A172 (cell line): ENCODE data around the gene HSD11B1L. TPM values are rescaled to one million over a fixed set of nuclear protein-coding genes. Genes with fewer than 3 reads are reported as not detected.
A peak's percentile ranks its signal among the peaks of the same experiment; 100 is the strongest.

Source experiments
- DNase-seq: peaks from one replicate; pipeline ENCODE4 v3.0.0-alpha.2; 2015; ENCODE audit warnings: low spot score
- total RNA-seq: library from RNA; depleted of rRNA; stranded (reverse); fragments of >200 nt; shearing (Covaris generic); gene quantifications from 2 replicates; pipeline ENCODE4 v1.2.3, GENCODE V29; 2014; rRNA removed

HSD11B1L gene, protein sequence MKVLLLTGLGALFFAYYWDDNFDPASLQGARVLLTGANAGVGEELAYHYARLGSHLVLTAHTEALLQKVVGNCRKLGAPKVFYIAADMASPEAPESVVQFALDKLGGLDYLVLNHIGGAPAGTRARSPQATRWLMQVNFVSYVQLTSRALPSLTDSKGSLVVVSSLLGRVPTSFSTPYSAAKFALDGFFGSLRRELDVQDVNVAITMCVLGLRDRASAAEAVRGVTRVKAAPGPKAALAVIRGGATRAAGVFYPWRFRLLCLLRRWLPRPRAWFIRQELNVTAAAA
- 24.1 and 58.4 TPM in 2 replicates for total RNA-seq

DNA sequence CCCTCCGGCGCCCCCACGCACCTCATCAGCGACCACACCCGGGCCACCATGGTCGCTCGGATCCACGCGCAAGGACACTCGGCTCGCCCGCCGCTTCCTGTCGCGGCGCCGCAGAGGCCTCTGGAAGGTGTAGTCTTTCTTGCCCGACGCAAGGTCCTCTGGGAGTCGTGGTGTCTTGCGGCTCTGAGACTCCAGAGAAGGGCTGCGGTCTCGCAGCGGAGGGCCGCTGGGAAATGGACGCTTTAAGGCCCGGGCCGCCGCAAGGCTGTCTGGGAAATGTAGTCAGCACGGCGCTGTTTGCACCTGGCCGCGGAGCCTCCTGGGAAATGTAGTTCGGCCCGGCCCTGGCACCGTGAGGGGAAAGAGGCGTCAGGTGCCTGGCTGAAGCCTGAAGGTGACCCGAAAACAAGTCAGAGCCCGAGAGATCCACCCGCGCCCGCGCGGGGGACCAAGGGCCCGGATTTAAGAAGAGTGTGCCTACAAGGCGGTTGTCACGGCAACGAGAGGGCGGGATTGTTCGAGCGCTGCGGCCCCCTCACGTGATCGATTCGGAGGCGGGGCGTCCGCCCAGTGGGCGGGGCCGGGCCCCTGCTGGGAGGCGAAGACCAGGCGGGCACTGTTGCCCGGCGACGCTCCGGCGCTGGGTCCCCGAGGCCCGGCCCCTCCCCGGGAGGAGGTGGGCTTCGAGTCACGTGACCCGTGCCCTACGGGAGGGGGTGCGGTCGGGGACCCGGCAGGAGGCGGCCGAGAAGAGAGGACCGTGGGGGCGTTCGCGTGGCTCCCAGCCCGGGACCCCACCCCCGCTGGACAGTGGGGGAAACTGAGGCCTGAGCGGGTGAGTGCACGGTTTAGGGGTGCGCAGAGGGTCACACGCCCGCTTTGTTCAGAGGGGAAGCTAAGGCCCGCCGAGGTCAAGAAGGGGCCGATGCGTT lies at the start of gene HSD11B1L, which contains the start of gene MICOS13:
Gene HSD11B1L (plus strand): TSS at position 591 of the 932 bp plus-strand sequence. CDS start 3,806 bp downstream, outside the sequence.
Gene MICOS13 (minus strand): TSS at position 80 of the 932 bp plus-strand sequence. CDS start 30 bp downstream, at position 50.
- peak; percentile 98 for DNase-seq

DNA sequence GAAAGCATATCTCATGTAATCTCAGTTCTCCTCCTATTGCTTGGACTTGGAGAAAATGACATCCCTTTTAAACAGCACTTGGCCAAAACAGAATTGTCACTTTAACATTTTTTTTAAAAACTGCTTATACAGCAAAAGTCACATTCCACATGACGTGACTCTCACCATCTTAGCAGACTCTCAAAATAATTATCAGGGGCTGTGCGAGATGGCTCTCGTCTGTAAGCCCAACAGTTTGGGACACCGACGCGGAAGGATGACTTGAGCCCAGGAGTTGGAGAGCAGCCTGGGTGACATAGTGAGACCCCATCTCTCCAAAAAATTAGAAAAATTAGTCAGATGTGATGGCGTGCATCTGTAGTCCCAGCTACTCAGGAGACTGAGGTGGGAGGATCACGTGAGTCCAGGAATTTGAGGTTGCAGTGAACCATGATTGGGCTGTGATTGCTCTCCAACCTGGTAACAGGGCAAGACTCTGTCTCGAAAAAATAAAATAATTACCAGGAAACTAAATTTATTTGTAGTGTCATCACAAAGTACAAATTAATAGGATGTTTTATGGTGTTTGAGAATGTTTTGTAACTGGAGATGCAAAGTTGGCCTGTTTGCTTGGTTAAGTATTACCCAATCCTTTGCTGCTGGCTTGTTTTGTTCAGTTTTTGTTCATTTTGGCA lies 49.1 kb upstream of the HSD11B1L start:
- DNase-seq, result no peak

DNA sequence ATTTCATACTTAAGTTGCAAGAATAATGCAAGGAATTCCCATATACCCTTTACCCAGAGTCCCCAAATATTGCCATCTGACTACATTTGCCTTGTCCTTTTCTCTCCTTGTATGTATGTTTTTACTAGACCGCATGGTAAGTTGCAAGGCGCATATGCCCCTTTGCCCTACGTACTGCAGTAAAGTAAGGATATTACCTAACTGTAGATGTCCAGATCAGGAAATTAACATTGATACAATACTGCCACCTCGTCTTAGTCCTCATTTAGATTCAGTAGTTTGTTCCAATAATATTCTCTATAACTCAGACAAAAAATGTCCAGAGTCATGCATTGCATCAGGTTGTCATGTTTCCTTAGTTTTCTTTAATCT lies 48.6 kb upstream of the HSD11B1L start:
- no peak for DNase-seq

DNA sequence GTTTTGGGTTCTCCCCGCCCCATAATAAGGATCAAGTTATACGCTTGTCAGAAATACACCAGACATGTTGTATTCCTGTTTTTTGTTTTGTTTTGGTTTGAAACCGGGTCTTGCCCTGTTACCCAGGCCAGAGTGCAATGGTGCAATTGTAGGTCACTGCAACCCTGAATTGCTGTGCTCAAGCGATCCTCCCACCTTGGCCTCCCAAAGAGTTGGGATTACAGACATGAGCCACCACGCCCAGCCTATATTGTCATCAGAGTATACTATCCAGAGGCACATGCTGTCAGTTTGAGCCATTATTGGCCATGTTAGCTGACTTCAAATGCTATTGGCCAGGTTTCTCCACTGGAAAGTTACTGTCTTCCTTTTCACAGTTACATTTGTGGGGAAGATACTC lies 48.2 kb upstream of the HSD11B1L start:
- no peak for DNase-seq

DNA sequence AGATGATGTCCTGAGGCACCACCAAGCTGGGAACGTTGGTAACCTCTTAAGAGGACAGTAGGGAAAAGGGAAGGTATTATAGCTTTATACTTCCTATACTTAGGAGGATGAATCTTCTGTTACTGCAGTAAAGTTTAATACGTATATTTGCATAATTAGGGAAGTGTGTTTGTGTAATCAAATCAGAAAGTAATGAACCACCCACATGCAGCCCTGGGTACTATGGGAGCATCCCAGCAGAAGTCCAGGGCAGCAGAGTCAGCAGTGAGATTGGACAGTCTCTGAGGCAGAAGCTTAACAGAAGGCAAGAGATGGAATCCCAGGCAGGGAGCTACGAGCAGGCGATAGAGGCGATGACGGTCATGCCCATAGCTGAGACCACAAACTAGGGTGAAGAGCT lies 45.4 kb upstream of the HSD11B1L start:
- no peak for DNase-seq

GRCh38 chr19:5637971-5638370 lies 42.9 kb upstream of the HSD11B1L start:
- no peak for DNase-seq

DNA sequence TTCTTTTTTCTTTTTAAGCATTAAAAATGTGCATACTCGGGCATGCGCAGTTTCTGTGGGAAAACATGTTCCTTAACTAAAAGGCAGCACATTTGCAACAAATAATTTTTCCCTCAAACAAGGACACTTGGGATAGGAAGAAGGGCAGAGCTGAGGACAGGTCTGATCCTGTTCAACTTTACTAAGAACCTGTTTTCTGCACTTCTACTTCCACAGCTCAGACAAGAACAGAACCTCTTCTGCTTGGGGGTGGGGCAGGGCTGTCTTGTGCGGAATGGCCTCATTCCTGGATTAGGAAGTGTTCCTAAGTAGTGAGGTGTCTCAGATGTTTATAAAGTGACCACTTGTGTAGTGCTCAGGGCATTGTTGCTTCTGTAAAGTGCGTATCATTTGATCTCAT lies 39.7 kb upstream of the HSD11B1L start:
- no peak for DNase-seq

DNA sequence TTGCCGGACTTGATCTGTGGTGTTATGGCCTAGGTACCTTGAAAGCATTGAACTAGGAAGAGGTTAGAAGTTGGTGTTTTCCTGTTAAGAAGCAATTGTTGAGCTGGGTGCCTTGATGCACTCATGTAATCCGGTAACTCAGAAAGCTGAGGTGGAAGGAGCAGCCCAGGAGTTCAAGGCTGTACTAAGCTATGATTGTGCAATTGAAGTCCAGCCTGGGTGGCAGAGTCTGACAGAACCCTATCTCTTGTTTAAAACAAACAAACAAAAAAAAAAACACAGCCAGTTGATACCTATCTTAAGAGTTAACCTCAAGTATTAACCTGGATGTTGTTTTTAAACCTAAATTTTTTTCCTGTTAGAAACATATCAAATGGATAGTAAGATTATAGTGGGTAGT lies 38.6 kb upstream of the HSD11B1L start:
- DNase-seq, result no peak

GRCh38 chr19:5643060-5643459 lies 37.8 kb upstream of the HSD11B1L start:
- DNase-seq, result no peak

- no peak for DNase-seq
Measured at GRCh38 chr19:5644037-5644436, 36.8 kb upstream of the HSD11B1L start.

DNA sequence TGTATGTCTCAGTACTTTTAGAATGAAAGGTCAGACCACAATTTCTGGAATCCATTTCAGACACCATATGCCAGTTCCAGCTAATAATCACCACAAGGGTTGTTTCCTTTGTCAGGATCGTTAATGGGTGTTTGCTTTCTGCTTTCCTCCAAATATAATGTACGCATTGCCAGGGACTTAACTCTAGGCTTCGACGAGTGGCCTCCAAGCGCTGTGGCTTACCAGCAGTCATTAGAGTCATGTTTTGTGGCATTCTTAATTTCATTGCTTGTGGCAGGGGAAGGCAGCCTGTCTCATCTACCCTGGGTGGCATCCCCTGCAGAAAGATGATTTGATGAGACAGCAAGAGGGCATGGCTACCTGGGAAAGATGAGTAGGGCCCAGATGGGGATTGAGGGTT lies 35.4 kb upstream of the HSD11B1L start:
- DNase-seq, result no peak

- DNase-seq, result no peak
Measured at GRCh38 chr19:5646703-5647102, 34.1 kb upstream of the HSD11B1L start.

GRCh38 chr19:5648464-5648863 lies 32.4 kb upstream of the HSD11B1L start:
- DNase-seq, result no peak

DNA sequence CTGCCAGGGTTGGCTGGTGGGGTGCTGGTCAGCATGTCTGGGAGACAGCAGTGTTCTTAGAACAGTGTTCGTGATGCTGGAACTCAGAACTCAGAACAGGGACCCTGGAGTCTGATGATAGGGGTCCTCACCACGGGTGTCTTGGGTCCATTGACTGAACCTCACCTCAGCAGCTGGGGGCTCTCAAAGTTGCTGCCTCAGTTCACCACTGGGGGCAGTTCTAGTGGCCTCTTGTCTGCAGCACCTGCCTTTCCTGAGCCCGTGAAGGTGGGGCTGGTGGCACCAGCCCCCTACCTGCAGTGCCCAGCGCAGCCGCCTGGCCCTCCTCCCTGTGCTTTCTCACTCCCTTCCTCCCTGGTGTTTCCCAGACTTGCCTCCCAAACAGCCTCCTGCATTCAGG lies 29.5 kb upstream of the HSD11B1L start:
- DNase-seq, result no peak

DNA sequence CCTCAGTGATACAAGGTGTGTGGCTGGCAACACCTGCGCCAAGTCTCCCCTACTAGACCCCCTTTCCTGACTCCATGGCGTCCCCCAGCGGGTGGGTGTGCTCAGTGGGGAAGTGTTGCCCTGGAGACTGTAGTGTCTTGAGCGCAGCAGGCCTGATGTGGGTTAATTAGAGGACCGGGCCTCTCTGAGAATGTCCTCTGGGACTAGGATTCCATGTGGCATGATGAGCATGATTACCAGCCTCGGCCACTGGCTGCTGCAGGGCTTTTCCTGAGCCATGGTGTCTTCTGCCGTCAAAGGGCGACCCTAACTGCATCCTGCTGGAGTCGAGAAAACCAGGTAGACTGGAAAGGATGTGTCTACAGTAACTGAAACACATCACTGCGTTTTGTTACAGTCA lies 28.6 kb upstream of the HSD11B1L start:
- no peak for DNase-seq

DNA sequence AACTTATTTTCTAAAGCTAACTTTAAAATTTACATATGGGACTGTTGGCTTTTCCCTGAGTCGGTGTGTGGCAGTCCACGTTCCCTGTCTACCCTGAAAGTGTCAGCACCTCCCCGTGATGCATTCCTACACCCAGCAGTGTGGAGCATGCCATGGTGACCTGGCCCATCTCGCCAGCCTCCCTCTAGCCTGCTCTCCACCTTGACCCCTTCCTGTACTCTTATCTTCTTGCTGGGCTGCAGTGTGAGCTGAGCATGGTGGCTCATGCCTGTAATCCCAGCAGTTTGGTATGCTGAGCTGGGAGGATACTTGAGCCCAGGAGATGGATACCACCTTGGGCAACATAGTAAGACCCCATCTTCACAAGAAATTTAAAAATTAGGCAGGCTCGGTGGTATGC lies 25.9 kb upstream of the HSD11B1L start:
- DNase-seq, result no peak

GRCh38 chr19:5655412-5655811 lies 25.4 kb upstream of the HSD11B1L start:
- DNase-seq, result no peak

DNA sequence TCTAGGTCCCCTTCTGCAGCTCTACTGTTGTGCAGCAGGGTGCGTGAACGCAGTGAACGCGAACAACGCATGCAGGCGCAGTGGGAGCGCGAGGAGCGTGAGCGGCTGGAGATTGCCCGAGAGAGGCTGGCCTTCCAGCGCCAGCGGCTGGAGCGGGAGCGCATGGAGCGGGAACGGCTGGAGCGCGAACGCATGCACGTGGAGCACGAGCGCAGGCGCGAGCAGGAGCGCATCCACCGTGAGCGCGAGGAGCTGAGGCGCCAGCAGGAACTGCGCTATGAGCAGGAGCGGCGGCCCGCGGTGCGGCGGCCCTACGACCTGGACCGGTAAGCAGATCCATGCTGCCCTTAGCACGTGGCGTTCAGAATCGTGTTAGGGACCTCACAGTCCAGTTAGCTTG lies 19.3 kb upstream of the HSD11B1L start:
- DNase-seq, result no peak

DNA sequence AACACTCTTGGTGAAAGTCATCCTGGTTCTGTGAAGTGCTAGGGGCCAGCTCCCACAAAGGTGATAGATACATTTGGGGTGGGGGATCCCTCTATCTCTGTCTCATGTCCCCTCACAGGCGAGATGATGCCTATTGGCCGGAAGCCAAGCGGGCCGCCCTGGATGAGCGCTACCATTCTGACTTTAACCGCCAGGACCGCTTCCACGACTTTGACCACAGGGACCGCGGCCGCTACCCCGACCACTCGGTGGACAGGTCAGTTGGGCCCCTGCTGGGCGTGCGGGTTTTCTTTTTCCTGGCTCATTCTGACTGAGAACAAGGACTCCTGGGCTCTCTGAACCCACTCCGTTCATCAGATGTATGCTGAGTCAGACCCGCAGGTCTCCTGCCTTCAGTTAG lies 16.9 kb upstream of the HSD11B1L start:
- no peak for DNase-seq

DNA sequence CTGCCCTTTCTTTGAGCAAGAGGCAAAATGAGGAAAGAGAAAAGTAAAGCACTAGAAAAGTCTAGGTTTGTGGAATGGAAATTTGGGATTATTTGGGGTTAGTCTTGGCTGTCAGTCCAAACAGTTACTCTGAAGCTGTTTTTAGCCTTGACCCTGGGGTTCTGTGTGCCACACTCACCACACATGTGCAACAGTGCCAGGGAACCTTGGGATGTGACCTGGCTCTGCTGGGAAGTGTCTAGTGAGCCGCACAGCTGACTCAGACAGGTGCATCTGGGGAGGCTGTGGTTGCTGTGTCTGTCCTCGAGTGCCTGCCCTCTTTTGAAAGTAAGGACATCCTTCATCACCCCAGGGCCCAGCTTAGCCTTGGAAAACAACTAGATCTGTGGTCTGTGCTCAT lies 16.3 kb upstream of the HSD11B1L start:
- DNase-seq, result no peak

DNA sequence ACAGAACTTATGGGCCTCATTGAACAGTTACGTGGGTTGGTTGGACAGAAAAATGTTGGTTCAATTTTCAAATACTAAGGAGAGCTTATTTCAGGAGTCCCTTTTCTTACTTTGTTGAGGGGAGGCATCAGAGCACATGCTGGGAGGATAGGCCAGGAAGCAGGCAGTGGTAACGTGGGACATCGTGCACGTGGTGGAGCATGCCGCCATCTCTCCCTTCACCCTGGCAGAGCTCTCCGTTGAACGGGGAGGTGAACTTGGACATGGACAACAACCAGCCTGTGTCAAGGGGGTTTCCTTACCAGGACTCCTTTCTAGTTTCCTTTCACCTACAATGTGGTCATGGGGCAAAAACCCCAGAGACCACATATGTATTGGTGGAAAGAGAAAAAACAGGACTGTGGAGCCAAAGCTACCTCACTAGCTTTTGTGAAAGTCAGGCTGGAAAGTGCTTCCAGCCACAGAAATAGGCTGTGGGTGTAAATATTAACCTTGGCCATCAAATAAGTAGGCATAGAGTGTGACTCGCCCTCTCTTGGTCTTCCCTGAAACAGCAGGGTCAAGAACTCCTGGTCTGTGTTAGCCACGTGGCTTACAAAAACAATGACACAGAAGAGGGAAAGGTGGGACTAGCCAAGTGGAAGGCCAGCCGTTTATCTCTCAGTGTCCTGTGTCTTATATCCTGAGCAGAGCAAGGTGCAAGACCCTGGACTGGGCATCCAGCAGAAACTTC lies 14.9 kb upstream of the HSD11B1L start:
- peak; percentile 69 for DNase-seq
